Bronchial epithelial cell (primary cell): ENCODE measurements around the gene BBX. TPM values are rescaled to one million over a fixed set of nuclear protein-coding genes. Genes with fewer than 3 reads are reported as not detected.
"Not testable (repeated sequence)": the region's sequence is repeated elsewhere in the genome, so short reads cannot be mapped to it uniquely, and the experiment has no call there.

ENCODE experiments used
- DNase-seq: peaks from one replicate; pipeline ENCODE4 v3.0.0-alpha.2; 2010; ENCODE audit warnings: low read depth
- FAIRE-seq: peaks from 2 replicates; lab custom pipeline; 2011; peaks lifted over from hg19 to GRCh38; lab: Jason Lieb, UNC
- H3K27me3 ChIP-seq: 2 replicates; pipeline ENCODE4 v1.5.1; 2011; ENCODE audit warnings: low read length; ENCODE audit not compliant: control insufficient read depth, insufficient read depth
- H3K36me3 ChIP-seq: 2 replicates; pipeline ENCODE4 v1.5.1; 2011; ENCODE audit warnings: low read length; ENCODE audit not compliant: control insufficient read depth, insufficient read depth
- H3K4me3 ChIP-seq: 2 replicates; pipeline ENCODE4 v1.5.1; 2011; ENCODE audit warnings: mild to moderate bottlenecking, low read depth, low read length, control low read depth
- total RNA-seq: library from RNA; depleted of rRNA; stranded (reverse); fragments of >200 nt; gene quantifications from 2 replicates; pipeline ENCODE4 v1.2.1, GENCODE V29; 2014
- TF ChIP-seq, protein P1 (sequence below): IDR thresholded peaks from 2 replicates; pipeline ENCODE4 v1.5.1; 2011; ENCODE audit warnings: mild to moderate bottlenecking, moderate library complexity, low read length, control low read depth, inconsistent platforms; ENCODE audit not compliant: insufficient read depth, severe bottlenecking

The BBX gene
- total RNA-seq, 1 donor from 2014 or later = 49.5 TPM

DNA sequence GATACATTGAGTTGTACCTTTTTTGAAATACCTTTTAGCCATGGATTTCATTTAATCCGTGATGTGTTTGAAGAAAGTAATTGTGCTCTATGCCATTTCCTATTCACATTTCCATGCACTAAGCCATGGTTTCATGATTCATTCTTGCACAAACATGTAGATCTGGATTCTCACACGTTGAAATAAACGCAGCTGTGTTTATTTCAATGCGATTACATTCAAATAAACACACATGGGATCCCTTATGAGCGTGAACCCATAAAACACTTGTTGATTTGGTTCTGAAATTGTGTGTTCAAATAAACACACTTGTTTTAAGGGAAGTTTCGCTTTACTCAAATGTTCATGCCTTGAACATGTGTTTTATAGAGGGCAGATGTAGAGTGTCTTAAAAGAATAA is 39.2 kb downstream of the BBX start:
- TF ChIP-seq, protein P1, sequence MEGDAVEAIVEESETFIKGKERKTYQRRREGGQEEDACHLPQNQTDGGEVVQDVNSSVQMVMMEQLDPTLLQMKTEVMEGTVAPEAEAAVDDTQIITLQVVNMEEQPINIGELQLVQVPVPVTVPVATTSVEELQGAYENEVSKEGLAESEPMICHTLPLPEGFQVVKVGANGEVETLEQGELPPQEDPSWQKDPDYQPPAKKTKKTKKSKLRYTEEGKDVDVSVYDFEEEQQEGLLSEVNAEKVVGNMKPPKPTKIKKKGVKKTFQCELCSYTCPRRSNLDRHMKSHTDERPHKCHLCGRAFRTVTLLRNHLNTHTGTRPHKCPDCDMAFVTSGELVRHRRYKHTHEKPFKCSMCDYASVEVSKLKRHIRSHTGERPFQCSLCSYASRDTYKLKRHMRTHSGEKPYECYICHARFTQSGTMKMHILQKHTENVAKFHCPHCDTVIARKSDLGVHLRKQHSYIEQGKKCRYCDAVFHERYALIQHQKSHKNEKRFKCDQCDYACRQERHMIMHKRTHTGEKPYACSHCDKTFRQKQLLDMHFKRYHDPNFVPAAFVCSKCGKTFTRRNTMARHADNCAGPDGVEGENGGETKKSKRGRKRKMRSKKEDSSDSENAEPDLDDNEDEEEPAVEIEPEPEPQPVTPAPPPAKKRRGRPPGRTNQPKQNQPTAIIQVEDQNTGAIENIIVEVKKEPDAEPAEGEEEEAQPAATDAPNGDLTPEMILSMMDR = no peak
- H3K4me3 ChIP-seq = no peak overlapping the region
- no peak for FAIRE-seq
- H3K27me3 ChIP-seq = no peaks in the 10 kb centered on the region
- peak; percentile 76 for DNase-seq
- no peaks in the 10 kb centered on the region for H3K36me3 ChIP-seq

DNA sequence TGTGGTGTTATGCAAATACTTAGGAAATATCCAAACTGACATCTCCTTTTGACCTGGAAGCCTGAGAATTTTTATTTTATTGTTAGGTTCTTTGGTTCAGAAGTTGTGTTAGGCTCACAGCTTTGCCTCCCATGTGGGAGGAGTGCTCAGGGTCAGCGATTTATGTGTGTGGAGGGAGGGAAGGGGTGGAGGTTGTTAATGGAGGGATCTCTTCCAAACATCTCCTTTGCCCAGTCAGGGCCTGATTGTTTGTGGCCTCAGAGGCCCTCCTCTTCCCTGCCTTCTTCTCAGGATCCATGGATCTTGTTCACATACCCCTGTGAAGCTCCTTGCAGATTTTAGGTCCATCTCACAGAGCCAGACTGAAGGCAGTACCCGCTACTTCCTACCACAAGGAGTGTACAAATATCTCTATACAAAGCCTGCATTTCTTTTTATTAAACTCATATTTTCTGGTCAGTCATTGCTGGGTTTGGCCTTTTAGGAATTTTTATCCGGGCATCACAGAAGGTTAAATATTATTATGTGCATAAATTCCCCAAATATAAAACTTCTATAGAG is 40.3 kb downstream of the BBX start:
- TF ChIP-seq, protein P1 = no peak
- no peak for DNase-seq
- H3K36me3 ChIP-seq = no peaks in the 10 kb centered on the region
- no peaks in the 10 kb centered on the region for H3K27me3 ChIP-seq
- FAIRE-seq = no peak
- H3K4me3 ChIP-seq = no peak overlapping the region

DNA sequence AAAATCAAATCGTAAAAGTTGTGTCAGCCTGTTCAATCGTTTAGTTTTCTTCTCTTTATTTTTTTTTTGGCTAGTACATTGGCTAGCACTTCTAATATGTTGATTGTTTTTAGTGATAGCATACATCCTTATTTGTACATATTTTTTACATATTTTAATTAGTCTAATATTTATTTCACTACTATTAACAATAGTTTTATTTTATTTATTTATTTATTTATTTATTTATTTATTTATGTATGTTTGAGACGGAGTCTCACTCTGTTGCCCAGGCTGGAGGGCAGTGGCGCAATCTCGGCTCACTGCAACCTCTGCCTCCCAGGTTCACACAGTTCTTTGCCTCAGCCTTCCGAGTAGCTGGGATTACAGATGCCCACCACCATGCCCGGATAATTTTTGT is 42.5 kb downstream of the BBX start:
- not testable (repeated sequence) for FAIRE-seq

DNA sequence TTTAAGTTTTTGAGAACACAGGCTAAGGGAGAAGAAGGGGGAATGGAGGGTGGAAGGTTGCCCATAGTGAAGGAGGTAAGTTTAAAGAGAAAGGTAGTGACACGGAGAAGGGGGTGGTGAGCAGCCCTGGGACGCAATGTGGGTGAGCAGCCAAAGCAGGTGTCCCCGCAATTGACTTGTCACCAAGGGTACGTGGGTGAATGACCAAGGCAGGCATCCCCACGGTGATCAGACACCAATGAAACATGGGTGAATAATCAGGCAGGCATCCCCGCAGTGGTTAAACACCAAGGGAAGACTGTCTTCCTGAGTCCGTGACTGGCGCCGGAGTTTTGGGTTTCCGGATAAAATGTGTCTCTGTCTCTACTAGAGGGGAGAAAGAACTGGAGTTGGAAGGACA is 48.3 kb downstream of the BBX start:
- not testable (repeated sequence) for H3K4me3 ChIP-seq, DNase-seq, H3K36me3 ChIP-seq, FAIRE-seq, H3K27me3 ChIP-seq

More for the DNA sequence above, 42.5 kb downstream of the BBX start:
- DNase-seq, H3K27me3 ChIP-seq, H3K36me3 ChIP-seq, H3K4me3 ChIP-seq: not testable (repeated sequence)

DNA sequence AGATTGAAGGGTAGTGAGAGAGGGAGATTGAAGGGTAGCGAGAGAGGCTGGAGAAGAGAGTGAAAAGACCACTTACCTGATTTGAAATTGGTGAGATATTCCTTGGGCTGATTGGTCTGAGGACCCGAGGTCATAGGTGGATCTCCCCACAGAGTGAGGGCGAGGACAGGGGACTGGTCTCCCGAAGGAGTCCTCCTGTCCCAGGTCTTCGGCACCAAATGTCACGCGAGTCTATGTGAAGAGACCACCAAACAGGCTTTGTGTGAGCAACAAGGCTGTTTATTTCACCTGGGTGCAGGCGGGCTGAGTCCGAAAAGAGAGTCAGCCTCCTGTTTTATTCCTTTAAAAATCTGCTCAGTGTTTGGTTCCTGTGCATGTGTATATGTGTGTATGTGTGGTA is 48.7 kb downstream of the BBX start:
- DNase-seq, FAIRE-seq, H3K27me3 ChIP-seq, H3K36me3 ChIP-seq, H3K4me3 ChIP-seq: not testable (repeated sequence)

DNA sequence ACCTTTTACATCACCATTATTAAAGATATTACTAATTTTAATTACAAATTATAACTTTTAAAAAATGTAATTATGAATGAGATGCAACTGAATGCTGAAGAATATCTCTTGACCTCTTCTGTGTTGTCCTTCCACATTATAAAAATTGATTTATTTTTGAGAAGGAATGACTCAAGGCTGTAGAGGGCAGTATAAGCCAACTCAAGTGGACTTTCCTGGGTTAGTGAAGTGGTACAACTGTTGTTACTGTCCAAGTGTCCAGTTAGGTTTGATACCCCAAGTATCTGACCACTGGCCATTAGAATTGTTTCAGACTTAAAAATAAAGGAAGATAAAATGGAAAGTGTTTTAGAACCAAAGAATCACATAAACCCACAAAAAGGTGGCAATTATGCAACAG is 51.9 kb downstream of the BBX start:
- FAIRE-seq = no peak

DNA sequence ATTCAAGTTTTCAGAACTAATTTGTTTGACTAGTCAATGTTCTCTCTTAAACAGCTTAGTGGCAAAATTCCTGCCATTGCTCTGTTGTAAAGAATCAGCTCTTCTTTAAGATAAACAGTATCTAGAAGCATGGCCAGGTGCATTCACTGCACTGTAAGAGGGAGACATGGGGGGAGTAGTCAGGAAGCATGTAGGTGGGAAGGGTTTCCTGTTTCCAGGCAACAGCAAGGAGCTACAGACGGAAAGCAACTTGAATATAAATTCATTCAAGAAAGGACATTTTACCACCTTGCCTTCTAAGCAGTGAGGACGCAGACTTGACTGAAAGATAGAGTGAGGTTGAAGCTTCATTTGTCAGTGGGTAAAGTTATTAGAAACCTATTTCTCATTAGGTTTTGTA is 55.3 kb downstream of the BBX start:
- TF ChIP-seq, protein P1 = no peak
- no peak for FAIRE-seq

More for the DNA sequence above, 51.9 kb downstream of the BBX start:
- Histone ChIP-seq H3K36me3 (no peaks in the 10 kb centered on the region), H3K27me3 (no peaks in the 10 kb centered on the region), H3K4me3 (no peak overlapping the region)
- TF ChIP-seq, protein P1 = peak; percentile 38
- DNase-seq = peak; percentile 28

More for the DNA sequence above, 55.3 kb downstream of the BBX start:
- Histone ChIP-seq H3K27me3 (no peaks in the 10 kb centered on the region), H3K36me3 (no peaks in the 10 kb centered on the region), H3K4me3 (no peak overlapping the region)
- DNase-seq = no peak
